NOMO-1 treated with DMSO at 0.1 percent for 48 hours (cell line): ENCODE measurements around the gene NHSL1.

Source experiments
- DNase-seq: peaks from one replicate; lab custom pipeline; 2025; ENCODE audit not compliant: unreplicated experiment; lab: John Stamatoyannopoulos, UW

The NHSL1 gene

DNA sequence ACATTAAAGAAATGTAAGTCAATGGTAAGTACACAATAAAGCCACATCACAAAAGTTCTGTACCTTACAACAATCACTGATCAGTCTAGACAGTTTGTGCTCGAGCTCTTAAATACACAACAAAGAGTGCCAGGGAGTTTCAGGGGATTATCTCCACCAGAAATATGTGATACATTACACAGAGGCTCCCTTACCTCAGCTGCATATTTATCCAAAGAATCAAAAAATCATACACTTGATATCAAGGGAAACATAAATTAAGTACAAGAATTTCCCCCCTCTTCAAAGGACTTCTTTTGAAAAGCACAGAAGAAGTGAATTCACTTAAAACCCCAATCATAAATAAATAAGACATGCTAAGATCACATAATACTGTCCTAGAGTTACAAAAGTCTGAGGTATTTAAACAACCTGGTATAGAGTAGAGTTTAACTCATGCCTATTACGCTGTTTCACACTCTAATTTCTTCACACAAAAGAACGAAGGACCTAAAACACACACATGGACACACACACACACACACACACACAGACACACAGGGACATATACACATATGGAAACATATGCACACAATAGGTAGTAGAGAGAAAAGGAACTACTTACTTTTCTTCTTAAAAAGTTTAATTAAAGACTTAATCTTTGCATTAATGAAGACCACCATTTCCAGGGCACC is 528 bp downstream of the NHSL1 start:
- DNase-seq = no peak

DNA sequence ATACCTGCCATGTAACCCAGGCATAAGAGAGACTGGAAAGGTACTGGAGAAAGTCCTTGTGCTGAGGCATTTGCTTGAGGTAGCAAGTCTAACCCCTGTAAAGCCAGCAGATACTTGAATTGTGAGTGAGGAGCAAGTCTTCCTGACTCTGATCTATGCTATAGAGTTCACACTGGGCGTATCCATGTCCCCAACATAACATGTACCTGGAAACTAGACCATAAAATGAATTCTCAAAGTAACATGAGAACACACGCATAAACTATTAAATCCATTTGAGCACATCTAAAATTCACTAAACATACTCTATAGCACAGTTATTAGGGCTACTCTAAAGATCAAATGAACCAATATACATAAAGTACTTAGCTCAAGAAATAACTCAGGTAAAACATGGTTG is 2.0 kb downstream of the NHSL1 start:
- no peak for DNase-seq

DNA sequence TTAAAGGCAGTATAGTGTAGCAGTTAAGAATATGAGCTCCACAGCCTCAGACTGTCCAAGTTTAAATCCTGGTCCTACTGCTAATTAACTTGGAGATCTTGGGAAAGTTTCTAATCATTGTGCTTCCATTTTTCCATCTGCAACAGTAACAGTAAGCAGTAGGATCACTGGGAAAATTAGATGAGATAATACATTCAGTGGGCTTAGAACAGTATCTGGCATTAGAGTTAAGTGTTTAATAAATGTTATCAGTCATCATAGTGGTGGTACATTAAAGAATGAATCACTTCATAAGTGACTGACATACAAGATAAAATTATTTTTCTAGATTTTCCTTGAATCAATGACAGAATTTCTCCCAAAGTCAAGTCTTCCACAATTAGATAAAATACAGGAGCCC is 5.0 kb downstream of the NHSL1 start:
- DNase-seq = no peak

GRCh38 chr6:138493413-138493812 is 5.9 kb downstream of the NHSL1 start:
- no peak for DNase-seq

- DNase-seq = no peak
Observed at GRCh38 chr6:138492871-138493270, 6.4 kb downstream of the NHSL1 start.

GRCh38 chr6:138492113-138492512 is 7.2 kb downstream of the NHSL1 start:
- DNase-seq = no peak

GRCh38 chr6:138491017-138491416 is 8.3 kb downstream of the NHSL1 start:
- no peak for DNase-seq

GRCh38 chr6:138489846-138490245 is 9.4 kb downstream of the NHSL1 start:
- no peak for DNase-seq

- no peak for DNase-seq
Observed at GRCh38 chr6:138487102-138487604, 12.1 kb downstream of the NHSL1 start.

GRCh38 chr6:138486249-138487101 is 12.8 kb downstream of the NHSL1 start:
- no peak for DNase-seq

DNA sequence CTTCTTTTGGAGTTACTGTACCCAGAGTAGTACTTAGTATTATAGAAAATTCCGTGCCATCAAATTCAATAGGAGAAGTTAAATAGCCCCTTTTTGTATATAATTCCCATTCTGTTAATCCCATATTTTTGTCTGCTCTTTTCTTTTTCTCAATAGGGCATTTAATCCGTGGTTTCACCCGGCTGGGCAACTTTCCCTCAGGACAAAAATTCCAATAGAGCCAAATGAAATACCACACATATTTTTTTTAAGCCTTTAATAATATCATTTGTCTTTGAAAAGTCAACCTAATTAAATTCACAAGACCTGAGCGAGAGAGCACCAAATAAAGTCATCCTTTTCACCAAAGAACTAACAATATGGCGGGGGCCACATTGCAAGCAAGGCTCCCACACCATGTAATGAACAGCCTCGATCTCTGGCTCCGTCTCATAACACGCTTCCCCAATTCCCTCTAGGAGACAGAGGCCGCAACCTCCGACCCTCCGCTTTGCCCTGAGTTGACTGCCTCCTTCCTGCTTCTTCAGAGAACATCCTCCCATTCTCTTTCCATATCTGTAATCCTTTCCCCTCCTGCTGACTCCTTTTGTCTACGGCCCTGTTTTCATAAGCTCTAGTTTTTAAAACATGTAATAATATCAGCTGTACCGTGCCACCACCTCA is 13.6 kb downstream of the NHSL1 start:
- DNase-seq = no peak

DNA sequence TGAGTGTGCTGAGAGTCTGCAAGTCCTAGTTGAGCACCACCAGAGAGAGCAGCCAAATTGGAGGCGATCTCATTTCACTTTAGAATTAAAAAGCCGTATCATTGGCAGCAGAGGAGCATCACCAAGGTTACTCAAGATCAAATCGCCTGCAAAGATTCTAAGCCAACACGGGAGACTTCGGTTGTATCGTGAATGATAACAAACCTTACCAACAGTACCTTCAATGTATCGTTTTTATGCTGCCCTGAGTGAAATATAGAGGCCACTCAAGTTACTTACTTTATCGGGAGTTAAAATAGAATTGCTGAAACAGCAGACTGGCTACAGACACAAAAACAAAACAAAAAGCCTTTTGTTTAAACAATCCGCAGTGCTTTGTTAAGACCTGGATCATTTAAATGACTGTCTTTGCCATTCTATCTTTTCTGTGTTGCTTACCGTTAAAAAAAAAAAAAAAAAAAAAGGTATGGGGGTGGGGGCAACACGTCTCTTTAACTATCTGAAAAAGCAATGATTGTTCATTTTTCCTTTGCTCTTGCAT is 14.2 kb downstream of the NHSL1 start:
- DNase-seq = no peak

DNA sequence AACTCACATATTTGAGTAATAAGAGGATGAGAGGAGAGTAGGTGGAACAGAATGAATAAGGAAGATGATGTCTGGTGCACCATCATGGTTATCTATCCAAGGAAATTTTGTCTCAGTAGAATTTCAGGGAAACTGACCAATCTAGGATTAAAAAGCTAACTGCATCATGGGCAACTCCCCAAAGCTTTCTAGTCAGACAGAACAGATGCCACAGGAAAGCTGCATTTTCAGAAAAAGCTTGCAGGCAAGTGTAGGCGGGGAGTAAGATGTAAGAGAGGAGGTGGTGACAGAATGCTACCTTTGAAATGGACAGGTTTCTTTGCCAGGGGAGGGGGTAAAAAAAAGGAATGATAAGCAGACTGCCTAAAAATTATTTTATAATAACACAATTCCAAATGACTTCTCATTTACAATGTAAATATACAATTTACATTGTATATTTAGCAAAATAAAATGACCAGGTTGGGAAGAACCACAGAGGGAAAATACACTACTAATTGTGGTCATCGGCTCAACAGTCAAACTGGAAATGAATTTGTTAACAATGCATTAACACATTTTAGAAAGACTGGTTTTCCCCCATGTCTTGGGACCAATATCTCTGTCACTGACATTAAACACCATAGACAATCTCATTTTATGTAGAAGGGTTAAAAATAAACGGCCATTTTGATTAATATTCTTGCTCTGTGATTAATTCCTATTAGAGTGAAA is 15.1 kb downstream of the NHSL1 start:
- DNase-seq = no peak

GRCh38 chr6:138482816-138483215 is 16.5 kb downstream of the NHSL1 start:
- DNase-seq = no peak

GRCh38 chr6:138480279-138480949 is 18.9 kb downstream of the NHSL1 start:
- DNase-seq = no peak

DNA sequence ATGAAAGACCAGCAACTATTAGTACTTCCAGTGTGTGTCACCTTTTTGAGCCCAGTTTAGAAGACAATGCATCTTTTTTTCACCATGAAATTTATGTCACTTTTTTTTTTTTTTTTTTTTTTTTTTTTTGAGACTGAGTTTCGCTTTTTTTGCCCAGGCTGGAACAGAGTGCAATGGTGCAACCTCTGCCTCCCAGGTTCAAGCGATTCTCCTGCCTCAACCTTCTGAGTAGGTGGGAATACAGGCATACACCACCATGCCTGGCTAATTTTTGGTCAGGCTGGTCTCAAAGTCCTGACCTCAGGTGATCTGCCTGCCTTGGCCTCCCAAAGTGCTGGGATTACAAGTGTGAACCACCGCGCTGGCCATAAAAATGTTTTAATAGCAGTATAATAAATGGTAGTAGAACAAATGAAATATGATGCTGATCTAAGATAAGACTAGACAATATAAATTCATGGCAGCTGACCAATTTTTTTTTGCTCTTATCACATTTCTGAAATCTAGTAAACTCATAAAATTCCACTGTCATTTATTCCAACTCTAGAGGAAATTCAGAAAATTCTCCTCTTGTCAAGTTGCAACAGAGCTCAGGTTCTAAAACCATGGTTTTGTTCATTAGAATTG is 21.3 kb downstream of the NHSL1 start:
- DNase-seq = no peak

GRCh38 chr6:138476116-138476515 is 23.2 kb downstream of the NHSL1 start:
- no peak for DNase-seq

- DNase-seq = no peak
Observed at GRCh38 chr6:138473144-138473543, 26.1 kb downstream of the NHSL1 start.

DNA sequence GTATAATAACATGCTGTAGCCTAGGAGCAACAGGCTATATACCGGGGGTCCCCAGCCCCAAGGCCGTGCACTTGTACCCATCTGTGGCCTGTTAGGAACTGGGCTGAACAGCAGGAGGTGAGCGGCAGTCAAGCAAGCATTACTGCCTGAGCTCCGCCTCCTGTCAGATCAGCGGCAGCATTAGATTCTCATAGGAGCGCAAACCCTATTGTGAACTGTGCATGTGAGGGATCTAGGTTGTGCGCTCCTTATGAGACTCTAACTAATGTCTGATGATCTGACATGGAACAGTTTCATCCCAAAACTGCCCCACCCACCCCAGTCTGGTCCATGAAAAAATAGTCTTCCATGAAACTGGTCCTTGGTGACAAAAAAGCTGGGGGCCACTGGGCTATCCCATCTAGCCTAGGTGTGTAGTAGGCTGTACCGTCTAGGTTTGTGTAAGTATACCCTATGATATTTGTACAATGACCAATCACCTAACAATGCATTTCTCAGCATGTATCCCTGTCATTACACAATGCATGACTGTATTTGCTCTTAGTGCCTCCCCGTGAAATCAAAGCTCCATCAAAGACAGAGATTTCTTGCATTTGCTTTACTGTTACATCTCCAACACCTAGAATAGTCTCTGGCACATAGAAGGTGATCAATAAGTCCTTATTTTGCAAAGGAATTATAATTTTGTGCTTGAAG is 30.8 kb downstream of the NHSL1 start:
- no peak for DNase-seq
